SH-SY5Y (cell line): Measurements from ENCODE around the gene FOXK1.

Source experiments
- GATA2 ChIP-seq: IDR thresholded peaks from 2 replicates; pipeline ENCODE4 v1.6.1; 2011; ENCODE audit warnings: mild to moderate bottlenecking, low read depth, low read length
- GATA3 ChIP-seq: IDR thresholded peaks from 2 replicates; pipeline ENCODE4 v1.6.1; 2011; ENCODE audit warnings: low read depth, mild to moderate bottlenecking, low read length, moderate library complexity

- TF ChIP-seq GATA2 (no peak), GATA3 (no peak)
Measured at GRCh38 chr7:4774658-4775249, 92.7 kb downstream of the FOXK1 start.
